HG02870 (cell line): ENCODE results near the gene B3GNT2.

ENCODE experiments used
- ATAC-seq: cut with Tn5 transposase; IDR thresholded peaks from one replicate; pipeline ENCODE4 v1.9.1; 2021; ENCODE audit warnings: mild to moderate bottlenecking, moderate library complexity; ENCODE audit not compliant: unreplicated experiment

B3GNT2 gene

GRCh38 chr2:62204998-62205496 lies 9.1 kb downstream of the B3GNT2 start:
- ATAC-seq, result no peak

DNA sequence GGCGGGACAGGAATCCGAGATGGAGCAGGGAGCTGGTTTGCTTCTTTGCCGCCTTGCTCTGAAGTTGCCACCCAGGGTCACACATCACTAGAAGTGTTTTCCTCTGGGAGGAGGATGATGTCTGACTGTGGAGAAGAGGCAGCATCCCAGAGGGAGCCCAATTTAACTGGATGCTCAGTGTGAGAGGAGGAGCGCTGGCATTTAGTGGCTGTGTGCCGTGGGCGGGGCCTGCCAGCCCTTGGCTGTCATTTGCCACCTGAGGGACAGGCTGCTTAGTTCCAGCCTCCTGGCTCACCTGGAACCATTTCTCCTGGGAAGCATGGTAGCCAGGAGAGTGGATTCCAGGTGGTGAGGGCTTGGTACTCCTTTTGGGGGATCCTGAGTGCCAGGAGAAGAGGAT lies 9.6 kb downstream of the B3GNT2 start:
- ATAC-seq, result no peak

GRCh38 chr2:62206024-62206423 lies 10.1 kb downstream of the B3GNT2 start:
- ATAC-seq, result no peak

- ATAC-seq, result no peak
Measured at GRCh38 chr2:62207491-62207890, 11.6 kb downstream of the B3GNT2 start.

DNA sequence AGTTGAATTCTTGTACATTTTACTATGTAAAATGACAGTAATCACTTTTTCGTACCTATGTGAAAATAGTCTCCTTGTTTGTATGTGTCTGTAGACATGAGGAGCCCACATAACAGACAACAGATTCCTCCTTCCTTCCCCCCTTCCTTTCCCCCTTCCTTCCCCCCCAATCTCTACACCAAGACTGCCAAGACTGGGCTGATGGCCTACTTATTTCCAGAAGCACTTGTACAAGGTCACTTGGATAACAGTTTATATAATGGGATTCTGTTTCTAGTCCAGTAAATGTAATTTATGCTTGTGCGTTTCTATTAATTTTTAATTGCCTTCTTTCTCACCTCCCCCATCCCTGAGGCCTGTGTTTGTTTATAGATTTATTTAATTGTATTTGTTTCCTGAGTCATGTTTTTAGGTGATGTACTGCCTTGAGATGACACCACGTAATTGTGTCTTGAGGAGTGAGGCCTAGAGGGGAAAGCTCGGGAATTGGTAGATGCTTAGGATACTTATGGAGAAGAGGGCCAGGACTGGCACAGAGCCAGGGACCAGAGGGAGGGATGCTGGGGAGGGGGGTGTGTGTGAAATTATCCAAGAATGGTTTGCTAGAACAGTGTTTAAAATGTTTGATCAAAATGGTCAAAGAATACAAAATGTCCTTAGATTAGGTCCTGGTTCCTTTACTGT lies 12.3 kb downstream of the B3GNT2 start:
- ATAC-seq, result no peak

DNA sequence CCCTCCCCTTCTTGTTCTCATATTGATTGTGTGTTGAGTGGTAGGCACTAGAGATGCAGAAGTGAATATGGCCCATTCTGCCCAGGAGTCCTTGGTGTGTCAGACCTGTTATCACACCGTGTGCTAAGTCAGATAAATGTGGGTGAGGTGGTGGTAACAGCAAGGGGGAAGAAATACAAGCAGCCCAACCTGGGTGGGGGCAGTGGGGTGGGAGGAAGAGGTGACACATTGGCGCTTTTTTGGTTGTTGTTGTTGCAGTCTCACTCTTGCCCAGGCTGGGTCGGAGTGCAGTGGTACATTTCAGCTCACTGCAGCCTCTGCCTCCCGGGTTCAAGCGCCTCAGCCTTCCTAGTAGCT lies 12.8 kb downstream of the B3GNT2 start:
- no peak for ATAC-seq

- ATAC-seq, result no peak
Measured at GRCh38 chr2:62209427-62209991, 13.6 kb downstream of the B3GNT2 start.

- ATAC-seq, result no peak
Measured at GRCh38 chr2:62215306-62216064, 19.6 kb downstream of the B3GNT2 start.

DNA sequence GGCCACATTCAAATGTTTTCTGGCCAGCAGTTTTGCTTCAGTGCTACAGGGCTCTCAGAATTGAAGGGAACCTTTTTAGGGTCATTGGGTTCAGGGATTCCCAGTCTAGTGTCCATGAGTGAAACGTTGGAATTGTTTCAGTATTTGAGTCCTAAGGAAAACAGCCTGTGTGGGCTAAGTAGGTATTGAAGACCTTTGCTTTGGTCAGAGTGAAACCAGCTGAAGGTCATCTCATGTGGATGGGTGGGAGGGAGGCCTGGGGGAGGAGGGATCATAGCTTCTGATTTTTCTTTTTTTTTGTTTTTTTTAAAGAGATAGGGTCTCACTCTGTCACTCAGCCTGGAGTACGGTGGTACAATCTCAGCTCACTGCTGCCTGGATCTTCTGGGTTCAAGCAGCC lies 20.2 kb downstream of the B3GNT2 start:
- no peak for ATAC-seq

DNA sequence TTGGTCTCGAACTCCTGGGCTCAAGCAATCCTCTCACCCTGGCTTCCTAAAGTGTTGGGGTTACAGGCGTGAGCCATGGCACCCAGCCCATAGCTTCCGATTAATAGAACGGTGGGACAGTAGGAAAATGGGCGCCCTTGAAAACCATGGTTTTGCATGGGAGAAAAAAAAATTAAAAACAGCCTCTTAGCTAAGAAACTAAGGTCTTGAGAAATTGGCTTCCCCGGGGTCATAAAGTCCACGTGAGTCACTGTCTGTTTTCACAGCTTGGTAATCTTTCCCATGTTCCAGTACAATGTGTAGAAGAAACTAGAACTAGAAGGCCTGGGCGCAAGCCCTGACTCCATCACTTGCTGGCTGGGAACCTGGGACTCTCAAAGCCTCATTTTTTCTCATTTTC lies 20.7 kb downstream of the B3GNT2 start:
- ATAC-seq, result no peak

- no peak for ATAC-seq
Measured at GRCh38 chr2:62217421-62217820, 21.5 kb downstream of the B3GNT2 start.

DNA sequence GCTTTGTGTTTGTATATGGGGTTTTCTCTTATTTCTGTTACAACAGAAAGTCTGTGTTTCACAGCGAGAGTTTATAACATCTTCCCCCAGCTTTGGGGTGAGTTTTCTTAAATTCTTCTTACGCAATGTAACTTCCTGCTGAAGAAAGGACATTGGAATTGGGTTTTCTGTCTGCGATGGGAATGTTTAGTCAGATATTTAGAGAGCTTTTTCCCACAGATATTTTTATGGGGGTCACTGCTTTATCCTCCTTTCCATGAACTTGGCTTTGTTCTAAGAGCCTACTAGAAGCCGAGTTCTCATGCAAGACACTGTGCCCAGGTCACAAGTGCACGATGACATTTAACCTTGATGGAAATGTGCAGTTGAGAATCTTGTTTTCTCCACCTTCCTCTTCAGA lies 22.1 kb downstream of the B3GNT2 start:
- no peak for ATAC-seq

DNA sequence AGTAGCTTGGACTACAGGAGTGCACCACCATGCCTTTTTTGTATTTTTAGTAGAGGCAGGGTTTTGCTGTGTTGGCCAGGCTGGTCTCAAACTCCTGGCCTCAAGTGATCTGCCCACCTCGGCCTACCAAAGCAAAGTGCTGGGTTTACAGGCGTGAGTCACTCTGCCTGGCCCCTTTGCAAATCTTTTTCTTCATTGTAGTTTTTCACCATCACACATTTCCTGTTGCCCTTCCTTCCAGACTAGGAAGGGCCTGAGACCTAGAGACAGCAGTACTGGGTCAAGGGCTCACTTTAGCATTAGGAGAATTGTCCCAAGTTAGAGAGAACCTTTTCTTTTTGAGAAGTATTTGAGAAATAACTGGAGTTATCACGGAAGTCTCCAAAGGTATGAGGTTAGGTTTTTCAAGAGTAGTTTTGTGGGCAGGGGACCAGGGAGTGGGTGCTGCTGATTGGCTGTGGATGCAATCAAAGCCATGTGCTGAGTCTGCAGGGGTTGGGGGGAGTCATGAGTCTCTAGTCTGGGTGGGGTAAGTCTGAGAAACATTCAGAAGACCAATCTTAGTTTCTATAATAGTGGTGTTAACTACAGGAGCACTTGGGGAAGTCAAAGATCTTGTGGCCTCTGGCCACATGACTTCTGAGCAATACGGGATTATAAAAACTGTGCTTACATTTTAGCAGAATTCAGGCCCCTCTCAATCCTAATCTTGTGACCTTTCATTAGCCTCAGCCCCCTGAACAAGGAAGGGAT lies 23.7 kb downstream of the B3GNT2 start:
- no peak for ATAC-seq

DNA sequence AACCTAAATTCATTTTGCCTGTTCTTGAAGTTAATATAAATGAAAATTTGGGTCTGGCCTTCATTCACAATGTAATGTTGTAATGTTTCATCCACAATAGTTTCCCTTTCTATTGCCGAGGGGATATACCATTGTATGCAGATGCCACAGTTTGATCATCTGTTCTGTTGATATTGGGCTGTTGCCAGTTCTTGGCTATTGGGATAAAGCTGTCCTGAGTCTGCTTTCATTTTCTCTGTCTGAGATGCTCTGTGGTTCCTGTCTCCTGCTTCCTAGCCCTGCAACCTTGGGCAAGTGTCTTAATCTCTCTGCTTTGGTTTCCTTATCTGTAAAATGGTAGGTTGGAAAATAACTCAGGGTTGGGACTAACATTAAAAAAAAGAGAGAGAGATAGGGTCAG lies 25.2 kb downstream of the B3GNT2 start:
- no peak for ATAC-seq

GRCh38 chr2:62222171-62222570 lies 26.3 kb downstream of the B3GNT2 start:
- no peak for ATAC-seq

DNA sequence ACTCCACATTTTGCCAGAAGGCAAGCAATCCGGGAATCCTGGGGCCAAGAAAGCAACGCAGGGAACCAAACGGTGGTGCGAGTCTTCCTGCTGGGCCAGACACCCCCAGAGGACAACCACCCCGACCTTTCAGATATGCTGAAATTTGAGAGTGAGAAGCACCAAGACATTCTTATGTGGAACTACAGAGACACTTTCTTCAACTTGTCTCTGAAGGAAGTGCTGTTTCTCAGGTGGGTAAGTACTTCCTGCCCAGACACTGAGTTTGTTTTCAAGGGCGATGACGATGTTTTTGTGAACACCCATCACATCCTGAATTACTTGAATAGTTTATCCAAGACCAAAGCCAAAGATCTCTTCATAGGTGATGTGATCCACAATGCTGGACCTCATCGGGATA lies 26.8 kb downstream of the B3GNT2 start:
- no peak for ATAC-seq

- no peak for ATAC-seq
Measured at GRCh38 chr2:62224976-62225375, 29.1 kb downstream of the B3GNT2 start.

- ATAC-seq, result no peak
Measured at GRCh38 chr2:62227386-62228075, 31.6 kb downstream of the B3GNT2 start.

- ATAC-seq, result no peak
Measured at GRCh38 chr2:62229082-62229605, 33.2 kb downstream of the B3GNT2 start.

GRCh38 chr2:62231541-62231940 lies 35.6 kb downstream of the B3GNT2 start:
- ATAC-seq, result no peak
